ENCODE data around the gene SLC9C2.
A peak's percentile ranks its signal among the peaks of the same experiment; 100 is the strongest.
"Not testable (repeated sequence)": the region's sequence is repeated elsewhere in the genome, so short reads cannot be mapped to it uniquely, and the experiment has no call there.

Gene SLC9C2

GRCh38 chr1:173485401-173485800 is 117.5 kb downstream of the SLC9C2 start:
- no peak for DNase-seq (ENCODE audit: low read depth)

- DNase-seq (ENCODE audit: low read depth), result no peak
Observed at GRCh38 chr1:173484276-173484675, 118.6 kb downstream of the SLC9C2 start.

GRCh38 chr1:173482683-173483082 is 120.2 kb downstream of the SLC9C2 start:
- DNase-seq (ENCODE audit: low read depth), result no peak

- DNase-seq (ENCODE audit: low read depth), result no peak
Observed at GRCh38 chr1:173481195-173481772, 121.6 kb downstream of the SLC9C2 start.

- DNase-seq (ENCODE audit: low read depth), result no peak
Observed at GRCh38 chr1:173479649-173480048, 123.2 kb downstream of the SLC9C2 start.

GRCh38 chr1:173478094-173478674 is 124.7 kb downstream of the SLC9C2 start:
- no peak for DNase-seq (ENCODE audit: low read depth)

- no peak for DNase-seq (ENCODE audit: low read depth)
Observed at GRCh38 chr1:173477286-173478093, 125.4 kb downstream of the SLC9C2 start, which contains the start of gene PRDX6. Gene PRDX6 (plus strand): TSS chr1:173477335. CDS start chr1:173477398, 63 bp downstream.

GRCh38 chr1:173476665-173477285 is 126.1 kb downstream of the SLC9C2 start:
- DNase-seq (ENCODE audit: low read depth), result peak; percentile 77

GRCh38 chr1:173476197-173476664 is 126.6 kb downstream of the SLC9C2 start:
- DNase-seq (ENCODE audit: low read depth), result no peak

- DNase-seq (ENCODE audit: low read depth), result no peak
Observed at GRCh38 chr1:173475564-173476196, 127.2 kb downstream of the SLC9C2 start.

GRCh38 chr1:173474780-173475421 is 128.0 kb downstream of the SLC9C2 start:
- DNase-seq (ENCODE audit: low read depth), result not testable (repeated sequence)

GRCh38 chr1:173474097-173474779 is 128.6 kb downstream of the SLC9C2 start:
- DNase-seq (ENCODE audit: low read depth), result no peak

GRCh38 chr1:173473599-173474011 is 129.3 kb downstream of the SLC9C2 start:
- DNase-seq (ENCODE audit: low read depth), result no peak

- no peak for DNase-seq (ENCODE audit: low read depth)
Observed at GRCh38 chr1:173470608-173471007, 132.3 kb downstream of the SLC9C2 start.

GRCh38 chr1:173469656-173470055 is 133.2 kb downstream of the SLC9C2 start:
- no peak for DNase-seq (ENCODE audit: low read depth)

GRCh38 chr1:173467426-173467825 is 135.4 kb downstream of the SLC9C2 start:
- no peak for DNase-seq (ENCODE audit: low read depth)

GRCh38 chr1:173464185-173464584 is 138.7 kb downstream of the SLC9C2 start:
- not testable (repeated sequence) for DNase-seq (ENCODE audit: low read depth)

- DNase-seq (ENCODE audit: low read depth), result not testable (repeated sequence)
Observed at GRCh38 chr1:173462666-173463065, 140.2 kb downstream of the SLC9C2 start.

GRCh38 chr1:173459885-173460284 is 143.0 kb downstream of the SLC9C2 start:
- no peak for DNase-seq (ENCODE audit: low read depth)

- no peak for DNase-seq (ENCODE audit: low read depth)
Observed at GRCh38 chr1:173454966-173455524, 147.8 kb downstream of the SLC9C2 start.

- no peak for DNase-seq (ENCODE audit: low read depth)
Observed at GRCh38 chr1:173453982-173454381, 148.9 kb downstream of the SLC9C2 start.
